ENCODE measurements around the gene DNAJC28. TPM values are rescaled to one million over a fixed set of nuclear protein-coding genes. Genes with fewer than 3 reads are reported as not detected.

DNAJC28 gene
- total RNA-seq, 1 donor from 2014 or later: 2.1 TPM

GRCh38 chr21:33478935-33479678 is 12.4 kb downstream of the DNAJC28 start:
- DNase-seq (ENCODE audit: low read depth) (peak; percentile 8), FAIRE-seq (no peak)
- Mint-ChIP-seq H3K27ac (ENCODE audit: unreplicated experiment) (peak overlapping the region; percentile 66), H3K4me1 (ENCODE audit: low read depth, unreplicated experiment) (peaks cover 11% of the 10 kb centered on the region), H3K27me3 (ENCODE audit: low read depth, unreplicated experiment) (no peaks in the 10 kb centered on the region), H3K9me3 (ENCODE audit: unreplicated experiment) (no peaks in the 10 kb centered on the region), H3K4me3 (ENCODE audit: unreplicated experiment) (peak overlapping the region; percentile 92), H3K36me3 (ENCODE audit: low read depth, unreplicated experiment) (no peaks in the 10 kb centered on the region)
- peak overlapping the region; percentile 86 for H3K27ac ChIP-seq (ENCODE audit: low read depth, low read length)
- H3K9ac ChIP-seq (ENCODE audit: low read length): peak overlapping the region; percentile 94
- H4K20me1 ChIP-seq (ENCODE audit: insufficient read depth, low read length): peaks cover 7% of the 10 kb centered on the region
- peaks cover 31% of the 10 kb centered on the region for H3K79me2 ChIP-seq (ENCODE audit: insufficient read depth, low read length)
- H3K36me3 ChIP-seq (ENCODE audit: insufficient read depth, low read length): no peaks in the 10 kb centered on the region
- no peak for TF ChIP-seq EZH2 (IDR thresholded peaks at IDR 0.05; ENCODE audit: insufficient read depth, low read length)
- H2AFZ ChIP-seq (ENCODE audit: low read depth, low read length): peak overlapping the region; percentile 82
- peak overlapping the region; percentile 88 for H3K4me2 ChIP-seq (ENCODE audit: low read length)
- no peaks in the 10 kb centered on the region for H3K27me3 ChIP-seq (ENCODE audit: insufficient read depth, low read length)
- peak overlapping the region; percentile 91 for H3K4me3 ChIP-seq (ENCODE audit: insufficient read depth, low read depth, low read length)
- H3K9me3 ChIP-seq (ENCODE audit: insufficient read depth, low read depth, low read length): no peaks in the 10 kb centered on the region
- peaks cover 9% of the 10 kb centered on the region for H3K4me1 ChIP-seq (ENCODE audit: insufficient read depth, low read length)

- Mint-ChIP-seq H3K9me3 (ENCODE audit: unreplicated experiment) (no peaks in the 10 kb centered on the region), H3K27ac (ENCODE audit: unreplicated experiment) (no peak overlapping the region), H3K36me3 (ENCODE audit: low read depth, unreplicated experiment) (no peaks in the 10 kb centered on the region), H3K27me3 (ENCODE audit: low read depth, unreplicated experiment) (no peaks in the 10 kb centered on the region), H3K4me3 (ENCODE audit: unreplicated experiment) (peak overlapping the region; percentile 92), H3K4me1 (ENCODE audit: low read depth, unreplicated experiment) (peaks cover 11% of the 10 kb centered on the region)
- peaks cover 39% of the 10 kb centered on the region for H3K79me2 ChIP-seq (ENCODE audit: insufficient read depth, low read length)
- H3K36me3 ChIP-seq (ENCODE audit: insufficient read depth, low read length): no peaks in the 10 kb centered on the region
- FAIRE-seq: no peak
- H3K9ac ChIP-seq (ENCODE audit: low read length): peak overlapping the region; percentile 94
- no peak overlapping the region for H3K27ac ChIP-seq (ENCODE audit: low read depth, low read length)
- no peaks in the 10 kb centered on the region for H3K27me3 ChIP-seq (ENCODE audit: insufficient read depth, low read length)
- DNase-seq (ENCODE audit: low read depth): no peak
- H2AFZ ChIP-seq (ENCODE audit: low read depth, low read length): peak overlapping the region; percentile 82
- peak overlapping the region; percentile 91 for H3K4me3 ChIP-seq (ENCODE audit: insufficient read depth, low read depth, low read length)
- H3K9me3 ChIP-seq (ENCODE audit: insufficient read depth, low read depth, low read length): no peaks in the 10 kb centered on the region
- H4K20me1 ChIP-seq (ENCODE audit: insufficient read depth, low read length): peaks cover 12% of the 10 kb centered on the region
- no peak for TF ChIP-seq CTCF (IDR thresholded peaks at IDR 0.05; ENCODE audit: insufficient read depth, low read depth, low read length)
- TF ChIP-seq EZH2 (IDR thresholded peaks at IDR 0.05; ENCODE audit: insufficient read depth, low read length): no peak
- H3K4me2 ChIP-seq (ENCODE audit: low read length): peak overlapping the region; percentile 88
- H3K4me1 ChIP-seq (ENCODE audit: insufficient read depth, low read length): peaks cover 9% of the 10 kb centered on the region
Observed at GRCh38 chr21:33478182-33478581, 13.3 kb downstream of the DNAJC28 start.

- peak overlapping the region; percentile 34 for H3K4me3 Mint-ChIP-seq (ENCODE audit: unreplicated experiment)
- no peak overlapping the region for H3K4me2 ChIP-seq (ENCODE audit: low read length)
- H3K27me3 Mint-ChIP-seq (ENCODE audit: low read depth, unreplicated experiment): no peaks in the 10 kb centered on the region
- H3K9me3 ChIP-seq (ENCODE audit: insufficient read depth, low read depth, low read length): no peaks in the 10 kb centered on the region
- H3K27ac ChIP-seq (ENCODE audit: low read depth, low read length): no peak overlapping the region
- no peak overlapping the region for H3K4me3 ChIP-seq (ENCODE audit: insufficient read depth, low read depth, low read length)
- H4K20me1 ChIP-seq (ENCODE audit: insufficient read depth, low read length): peaks cover 12% of the 10 kb centered on the region
- no peak overlapping the region for H2AFZ ChIP-seq (ENCODE audit: low read depth, low read length)
- peaks cover 2% of the 10 kb centered on the region for H3K36me3 Mint-ChIP-seq (ENCODE audit: low read depth, unreplicated experiment)
- H3K9ac ChIP-seq (ENCODE audit: low read length): no peak overlapping the region
- peaks cover 43% of the 10 kb centered on the region for H3K79me2 ChIP-seq (ENCODE audit: insufficient read depth, low read length)
- H3K27me3 ChIP-seq (ENCODE audit: insufficient read depth, low read length): no peaks in the 10 kb centered on the region
- H3K36me3 ChIP-seq (ENCODE audit: insufficient read depth, low read length): no peaks in the 10 kb centered on the region
- TF ChIP-seq EZH2 (IDR thresholded peaks at IDR 0.05; ENCODE audit: insufficient read depth, low read length) (no peak), CTCF (IDR thresholded peaks at IDR 0.05; ENCODE audit: insufficient read depth, low read depth, low read length) (no peak)
- H3K4me1 ChIP-seq (ENCODE audit: insufficient read depth, low read length): peaks cover 9% of the 10 kb centered on the region
- FAIRE-seq (no peak), DNase-seq (ENCODE audit: low read depth) (no peak)
- no peaks in the 10 kb centered on the region for H3K9me3 Mint-ChIP-seq (ENCODE audit: unreplicated experiment)
- H3K27ac Mint-ChIP-seq (ENCODE audit: unreplicated experiment): no peak overlapping the region
- peaks cover 11% of the 10 kb centered on the region for H3K4me1 Mint-ChIP-seq (ENCODE audit: low read depth, unreplicated experiment)
Observed at GRCh38 chr21:33477066-33477465, 14.4 kb downstream of the DNAJC28 start.

Data from astrocyte (in vitro differentiated cells and primary cell).